Heart right ventricle (tissue), 16 donors: ENCODE measurements around the gene EFCAB9. TPM values are rescaled to one million over a fixed set of nuclear protein-coding genes. Genes with fewer than 3 reads are reported as not detected.
"Not testable (repeated sequence)": the region's sequence is repeated elsewhere in the genome, so short reads cannot be mapped to it uniquely, and the experiment has no call there.

ENCODE experiments used
- ATAC-seq, 8 donors: fragments of 200-7000 bp; cut with Tn5 transposase; one replicate each; pipeline ENCODE4 v1.9.1; 2020; ENCODE audit warnings: mild to moderate bottlenecking in 8 of 8, moderate library complexity in 8 of 8, moderate number of reproducible peaks in 1 of 8
- DNase-seq, 2 donors: peaks; one replicate each; pipeline ENCODE4 v3.0.0-alpha.2; 2020
- H3K27ac ChIP-seq, 10 donors: fragments of 200-600 bp; sonication (generic) in 2 of 10; one replicate each; pipeline versions ENCODE4 v1.5.0 to v1.8.0; 2020 to 2022; ENCODE audit warnings: mild to moderate bottlenecking in 3 of 10
- H3K27me3 ChIP-seq, 7 donors: fragments of 200-600 bp; one replicate each; pipeline ENCODE4 v1.8.0; 2021 to 2022; ENCODE audit warnings: mild to moderate bottlenecking in 2 of 7
- H3K36me3 ChIP-seq, 9 donors: fragments of 200-600 bp; sonication (generic) in 1 of 9; one replicate each; pipeline versions ENCODE4 v1.5.0 to v1.8.0; 2020 to 2022; ENCODE audit warnings: mild to moderate bottlenecking in 2 of 9
- H3K4me1 ChIP-seq, 9 donors: fragments of 200-600 bp; sonication (generic) in 1 of 9; one replicate each; pipeline versions ENCODE4 v1.5.0 to v1.8.0; 2020 to 2022; ENCODE audit warnings: mild to moderate bottlenecking in 4 of 9
- H3K4me3 ChIP-seq, 10 donors: fragments of 200-600 bp; sonication (generic) in 2 of 10; one replicate each; pipeline versions ENCODE4 v1.5.0 to v1.8.0; 2020 to 2022; ENCODE audit warnings: mild to moderate bottlenecking in 7 of 10, moderate library complexity in 2 of 10
- H3K9me3 ChIP-seq, 11 donors: fragments of 200-600 bp in 10 of 11; sonication (generic) in 2 of 11; one replicate each; pipeline versions ENCODE4 v1.5.0 to v1.8.0; 2013 to 2022; ENCODE audit warnings: mild to moderate bottlenecking in 2 of 11, control low read depth in 1 of 11, moderate library complexity in 1 of 11
- CTCF ChIP-seq, 9 donors: fragments of 200-600 bp; sonication (generic) in 2 of 9; IDR thresholded peaks; one replicate each; pipeline versions ENCODE4 v1.5.0 to v1.8.0; 2021 to 2022; ENCODE audit warnings: antibody characterized with exemption in 9 of 9, mild to moderate bottlenecking in 5 of 9, moderate library complexity in 1 of 9
- WGBS, 2 donors: extraction: QIAGEN DNeasy Blood & Tissue Kit; methylation state at CpG; one replicate each; pipeline ENCODE4 v1.1.7; 2013; ENCODE audit warnings: inconsistent platforms in 1 of 2; 5-methylcytosine and 5-hydroxymethylcytosine counted together
- intact Hi-C, 10 donors: fragments of 100-400 bp; cut with DNase I; formaldehyde crosslinking; loops; one replicate each; pipeline versions ENCODE4 v1.11.1 to v1.14.2; 2022
- polyA plus RNA-seq, 2 donors: library from polyadenylated mRNA; stranded (reverse); fragments of 200-250 nt; gene quantifications; one replicate each; pipeline ENCODE4 v1.2.3, GENCODE V29; 2013
- total RNA-seq, 10 donors: library from RNA; stranded (reverse); fragmentation: NEBNext Ultra II Directional in 3 of 10; extraction: Animal tissue kit (Norgen Biotek cat#: 25700) in 3 of 10; gene quantifications; one replicate each; pipeline versions ENCODE4 v1.2.1 to v1.2.4, GENCODE V29; 2021 to 2023
- donor health status: Arrhythmogenic right ventricular cardiomyopathy.
- donor health status: ischemic (EF 13 %, LVEDD 7.1; RV severe dilation, severe dysfunction).
- donor health status: healthy with polysubstance abuse.
- donor health status: DM: no; HTN: yes; CAD: no.
- donor health status: DM: no; HTN: no; CAD: no.
- donor health status: ischemic (EF 25% LVEDD 6.9; RV normal size, moderate dysfunction).
- donor health status: ischemic (EF 25% LVEDD 5.7; RV mildly dilated, moderate dysfunction).
- donor health status: healthy.
- donor health status: DM: yes; HTN: yes; CAD: no.
- donor health status: Ischemic cardiomyopathy.
- donor health status: ischemic (EF 35%, LVEDD 5.7; RV mildly dilated, moderate dysfunction).
- donor health status: nonischemic (EF 11% LVEDD 7.7; RV severe dilation, severe dysfunction).
- donor health status: DM: yes; HTN: yes; CAD: no.
- donor health status: PGD.
- donor health status: ischemic (EF 29% LVEDD 5.4; RV normal size, mild dysfunction).
- donor health status: nonischemic (EF 23%, LVEDD 6.1; RV moderate dilation, normal function).

Gene EFCAB9
- total and polyA plus RNA-seq, 12 donors, result not detected

- WGBS, 2 donors, result 59 to 69% methylated on average over 6 of the region's 6 CpGs
- no peaks in the 10 kb centered on the region for H3K9me3 ChIP-seq
- intact Hi-C loops, result loop anchor here in 3 of 10 donors (5.0 to 10.0 kb wide), 3 partner anchors 90 to 100 kb away; partner anchors contain the start of gene UBTD2 (in 1 of the 3)
- no peak overlapping the region for H3K27ac ChIP-seq
- H3K27me3 ChIP-seq, result no peaks in the 10 kb centered on the region
- no peak for DNase-seq
- H3K4me1 ChIP-seq, result no peaks in the 10 kb centered on the region
- no peaks in the 10 kb centered on the region for H3K36me3 ChIP-seq
- no peak overlapping the region for H3K4me3 ChIP-seq
- no peak for ATAC-seq
- TF ChIP-seq CTCF (IDR thresholded peaks at IDR 0.05), result no peak
Measured at GRCh38 chr5:172194985-172195774, 1.2 kb downstream of the EFCAB9 start.

DNA sequence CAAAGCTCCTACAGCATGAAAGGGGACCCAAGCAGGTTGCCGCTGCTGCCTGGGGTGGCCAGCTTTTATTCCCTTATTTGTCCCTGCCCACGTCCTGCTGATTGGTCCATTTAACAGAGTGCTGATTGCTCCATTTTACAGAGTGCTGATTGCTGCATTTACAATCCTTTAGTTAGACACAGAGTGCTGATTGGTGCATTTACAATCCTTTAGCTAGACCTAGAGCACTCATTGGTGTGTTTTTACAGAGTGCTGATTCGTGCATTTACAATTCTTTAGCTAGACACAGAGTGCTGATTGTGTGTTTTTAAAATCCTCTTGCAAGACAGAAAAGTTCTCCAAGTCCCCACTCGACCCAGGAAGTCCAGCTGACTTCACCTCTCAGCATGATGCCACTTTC lies 3.8 kb downstream of the EFCAB9 start:
- WGBS, 2 donors, result 89% methylated on average over 4 of the region's 4 CpGs
- intact Hi-C loops, result loop anchor here in 2 of 10 donors (10.0 kb wide), 2 partner anchors 87 to 97 kb away; partner anchors contain the start of gene UBTD2 (in 1 of the 2)
- H3K27me3 ChIP-seq, H3K36me3 ChIP-seq, H3K4me1 ChIP-seq, H3K4me3 ChIP-seq, H3K27ac ChIP-seq, ATAC-seq, DNase-seq, H3K9me3 ChIP-seq: not testable (repeated sequence)

DNA sequence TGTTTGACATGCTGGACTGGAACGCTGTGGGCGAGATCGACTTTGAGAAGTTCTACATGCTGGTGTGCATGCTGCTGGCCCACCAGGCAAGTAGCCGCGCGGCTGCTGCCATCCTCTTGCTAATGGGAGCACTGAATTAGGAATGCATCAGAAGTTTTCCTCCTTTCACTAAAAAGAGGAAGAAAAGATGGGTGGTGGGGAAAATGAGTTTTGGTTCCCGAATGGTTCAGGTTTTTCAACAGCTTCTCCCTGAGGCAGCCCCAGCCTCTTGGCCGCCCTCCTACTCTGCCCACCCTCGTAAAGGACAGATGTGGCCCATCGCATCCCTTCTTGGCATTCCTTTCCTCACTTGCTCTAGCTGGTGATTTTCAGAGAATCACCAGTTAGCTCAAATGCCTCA lies 5.5 kb downstream of the EFCAB9 start:
- Histone ChIP-seq H3K4me3 (no peak overlapping the region), H3K27me3 (no peaks in the 10 kb centered on the region), H3K27ac (no peak overlapping the region), H3K4me1 (no peaks in the 10 kb centered on the region), H3K36me3 (no peaks in the 10 kb centered on the region), H3K9me3 (no peaks in the 10 kb centered on the region)
- no peak for TF ChIP-seq CTCF (IDR thresholded peaks at IDR 0.05)
- ATAC-seq, result no peak
- DNase-seq, result no peak
- intact Hi-C loops, result loop anchor here in 2 of 10 donors (10.0 kb wide), 2 partner anchors 85 to 95 kb away; partner anchors contain the start of gene UBTD2 (in 1 of the 2)
- WGBS, 2 donors, result 82 to 88% methylated on average over 10 of the region's 10 CpGs

- Histone ChIP-seq H3K4me3 (no peak overlapping the region), H3K4me1 (no peaks in the 10 kb centered on the region), H3K27me3 (no peaks in the 10 kb centered on the region), H3K27ac (no peak overlapping the region), H3K9me3 (no peaks in the 10 kb centered on the region), H3K36me3 (no peaks in the 10 kb centered on the region)
- DNase-seq, result no peak
- TF ChIP-seq CTCF (IDR thresholded peaks at IDR 0.05), result no peak
- intact Hi-C loops, result no loop called here
- no peak for ATAC-seq
- WGBS, 2 donors, result 91 to 94% methylated on average over 6 of the region's 6 CpGs
Measured at GRCh38 chr5:172200476-172200875, 6.5 kb downstream of the EFCAB9 start.

GRCh38 chr5:172205984-172206383 lies 12.0 kb downstream of the EFCAB9 start:
- DNase-seq, H3K4me3 ChIP-seq, H3K4me1 ChIP-seq, H3K9me3 ChIP-seq, H3K27me3 ChIP-seq, H3K27ac ChIP-seq, ATAC-seq, intact Hi-C loops: not testable (repeated sequence)
- 91 to 96% methylated on average over 11 of the region's 11 CpGs for WGBS, 2 donors
- peaks cover 0 to 29% (median 0%) of the 10 kb centered on the region in 9 donors for H3K36me3 ChIP-seq
